GM12878 (cell line): ENCODE data around the gene LENG9. TPM values are rescaled to one million over a fixed set of nuclear protein-coding genes. Genes with fewer than 3 reads are reported as not detected.

Experiments
- BACH1 ChIP-seq: fragments of 450-650 bp; IDR thresholded peaks from 2 replicates; pipeline ENCODE4 v1.6.1; 2017; ENCODE audit warnings: mild to moderate bottlenecking, borderline replicate concordance
- CBFB ChIP-seq: IDR thresholded peaks from 2 replicates; pipeline ENCODE4 v1.6.1; 2016; ENCODE audit warnings: antibody characterized with exemption, low read depth
- CEBPZ ChIP-seq: fragments of 150-350 bp; IDR thresholded peaks from 2 replicates; pipeline ENCODE4 v1.6.1; 2016; ENCODE audit warnings: low read depth, low read length
- EP300 ChIP-seq, 2 experiments: fragments of 150-350 bp in 1 of 2; IDR thresholded peaks; 2 replicates each; pipeline ENCODE4 v1.6.1; 2011 to 2012; ENCODE audit warnings: low read depth in 2 of 2, low read length in 2 of 2, borderline replicate concordance in 1 of 2, improper control_type of control experiment in 1 of 2, inconsistent platforms in 1 of 2; ENCODE audit not compliant: control insufficient read depth in 1 of 2
- ETV6 ChIP-seq, 2 experiments: fragments of 450-650 bp in 1 of 2; IDR thresholded peaks in 1 of 2; conservative IDR thresholded peaks in 1 of 2; 2 replicates each; pipeline ENCODE4 v1.6.1; 2014; ENCODE audit warnings: antibody characterized with exemption in 1 of 2, borderline replicate concordance in 1 of 2, low read depth in 1 of 2, mild to moderate bottlenecking in 1 of 2, moderate library complexity in 1 of 2
- KAT2A ChIP-seq: conservative IDR thresholded peaks from 2 replicates; pipeline ENCODE4 v1.6.1; 2011; ENCODE audit warnings: low read depth, low read length; ENCODE audit not compliant: control insufficient read depth
- MLLT1 ChIP-seq: fragments of 450-650 bp; IDR thresholded peaks from 2 replicates; pipeline ENCODE4 v1.6.1; 2016; ENCODE audit warnings: mild to moderate bottlenecking
- NBN ChIP-seq: fragments of 450-650 bp; IDR thresholded peaks from 2 replicates; pipeline ENCODE4 v1.6.1; 2016
- RBBP5 ChIP-seq: fragments of 200-600 bp; sonication (generic); conservative IDR thresholded peaks from 2 replicates; pipeline ENCODE4 v1.6.1; 2016
- SPI1 ChIP-seq: IDR thresholded peaks from 2 replicates; pipeline ENCODE4 v1.6.1; 2011; ENCODE audit warnings: low read depth, mild to moderate bottlenecking, low read length, moderate library complexity, borderline replicate concordance; ENCODE audit not compliant: insufficient read depth
- TARDBP ChIP-seq: IDR thresholded peaks from 2 replicates; pipeline ENCODE4 v1.6.1; 2016; ENCODE audit warnings: borderline replicate concordance
- TBL1XR1 ChIP-seq: IDR thresholded peaks from 2 replicates; pipeline ENCODE4 v1.6.1; 2012; ENCODE audit warnings: low read depth, low read length, improper control_type of control experiment
- TCF3 ChIP-seq: IDR thresholded peaks from 2 replicates; pipeline ENCODE4 v1.6.1; 2012; ENCODE audit warnings: low read depth, mild to moderate bottlenecking, low read length, borderline replicate concordance; ENCODE audit not compliant: insufficient read depth
- ZNF207 ChIP-seq: fragments of 450-650 bp; IDR thresholded peaks from 2 replicates; pipeline ENCODE4 v1.6.1; 2014; ENCODE audit warnings: antibody characterized with exemption, mild to moderate bottlenecking, borderline replicate concordance
- ZNF592 ChIP-seq: fragments of 450-650 bp; IDR thresholded peaks from 2 replicates; pipeline ENCODE4 v1.6.1; 2017; ENCODE audit warnings: mild to moderate bottlenecking, moderate library complexity
- polyA plus RNA-seq, 11 experiments: library from polyadenylated mRNA; depleted of rRNA in 4 of 11; unstranded in 6 of 11; stranded (reverse) in 5 of 11; fragments of >200 nt; fragmentation: Nextera tagmentation in 4 of 11; fragmentation: Illumina TruSeq in 1 of 11; extraction: Ambion mirVana in 4 of 11; extraction: Trizol in 1 of 11; gene quantifications; 1 replicate in 1 of 11; 2 replicates in 10 of 11; pipeline versions ENCODE4 v1.2.1 to v1.2.3, GENCODE V29; 2011 to 2016; ENCODE audit warnings: inconsistent platforms in 2 of 11, missing spikeins in 2 of 11, low read depth in 1 of 11
- total RNA-seq, 4 experiments: library from RNA; depleted of rRNA in 3 of 4; stranded (reverse); fragments of >200 nt in 3 of 4; fragmentation: Illumina TruSeq in 1 of 4; extraction: Trizol in 1 of 4; gene quantifications; 2 replicates each; pipeline versions ENCODE4 v1.2.1 to v1.2.3, GENCODE V29; 2013 to 2021

The LENG9 gene
- total and polyA plus RNA-seq, 10 of the 15 experiments (the other 5 are each of a cell fraction or from before 2014, with no cell fraction given): 0.09 to 2.9 (median 0.76) TPM; not detected in 1

GRCh38 chr19:54448774-54449700 is 14.5 kb downstream of the LENG9 start, which contains the start of gene LENG8 (continued):
- TF ChIP-seq ZNF592 (no peak; the same call in 1 of the 2 replicates), TBL1XR1 (no peak), SPI1 (no peak), CEBPZ (no peak), TARDBP (no peak), EP300 (IDR thresholded peaks at IDR 0.05; ENCODE audit: borderline replicate concordance in 1 of 2, control insufficient read depth in 1 of 2, low read depth in 2 of 2, low read length in 2 of 2) (no peak), MLLT1 (peak; percentile 89; the same call in 1 of the 2 replicates), RBBP5 (no peak), ZNF207 (0 out of 2 replicates have a peak, but pooled peaks have one; percentile 48), TCF3 (no peak), CBFB (peak; percentile 93; the same call in 1 of the 2 replicates), KAT2A (no peak), BACH1 (peak; percentile 76), ETV6 (conservative IDR thresholded peaks at IDR 0.05 in 1 of 2, IDR thresholded peaks at IDR 0.05 in 1 of 2; ENCODE audit: borderline replicate concordance in 1 of 2, low read depth in 1 of 2) (no peak), NBN (peak; percentile 86)
